Stimulated activated CD8-positive, alpha-beta memory T cell treated with anti-CD3 and anti-CD28 coated beads, Interleukin-4, amount 100 ng/mL, for 4 hours (primary cell): Measurements from ENCODE around the gene TREM2.
"Not testable (repeated sequence)": the region's sequence is repeated elsewhere in the genome, so short reads cannot be mapped to it uniquely, and the experiment has no call there.

Experiments
- DNase-seq, 2 donors: peaks; one replicate each; pipeline ENCODE4 v3.0.0-alpha.2; 2020; ENCODE audit warnings: low read depth in 2 of 2, low spot score in 1 of 2

TREM2 gene

DNA sequence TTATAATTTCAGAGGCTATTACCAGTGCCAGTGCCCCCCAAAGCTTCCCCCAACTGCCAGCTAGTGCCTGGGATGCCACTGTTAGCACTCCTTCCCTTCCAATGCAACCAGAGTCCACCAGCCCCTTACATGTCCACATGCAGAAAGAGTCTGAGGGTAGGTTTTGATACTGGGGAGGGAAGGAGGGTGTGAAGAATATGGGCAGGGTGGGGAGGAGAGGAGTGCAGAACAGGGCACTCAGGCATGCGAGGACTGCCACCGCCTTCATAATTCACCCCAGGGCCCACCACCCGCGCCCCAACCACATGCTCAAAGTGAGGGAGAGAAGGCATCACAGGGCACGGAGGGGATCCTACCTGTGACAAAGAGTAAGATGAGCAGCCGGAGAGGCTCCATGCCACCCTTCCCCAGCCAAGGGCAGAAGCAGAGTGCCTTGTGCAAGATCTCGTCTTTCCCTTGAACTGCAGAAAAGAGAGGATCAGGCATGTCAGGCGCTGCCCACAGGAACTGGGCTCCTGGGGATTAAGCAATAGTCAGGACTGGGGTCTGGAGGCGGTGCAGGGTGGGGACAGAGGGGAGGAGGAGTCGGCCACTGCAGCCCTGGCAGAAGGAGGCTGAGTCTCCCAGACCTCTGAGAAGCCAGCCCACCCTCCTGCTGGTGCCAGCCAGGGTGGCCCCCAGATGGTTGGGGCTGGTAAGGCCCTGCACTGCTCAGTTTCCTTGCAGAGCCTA is at the start of gene TREM2:
Gene TREM2 (minus strand): TSS at position 430 of the 732 bp plus-strand sequence. CDS start 34 bp downstream, at position 396.
- DNase-seq, result no peak

DNA sequence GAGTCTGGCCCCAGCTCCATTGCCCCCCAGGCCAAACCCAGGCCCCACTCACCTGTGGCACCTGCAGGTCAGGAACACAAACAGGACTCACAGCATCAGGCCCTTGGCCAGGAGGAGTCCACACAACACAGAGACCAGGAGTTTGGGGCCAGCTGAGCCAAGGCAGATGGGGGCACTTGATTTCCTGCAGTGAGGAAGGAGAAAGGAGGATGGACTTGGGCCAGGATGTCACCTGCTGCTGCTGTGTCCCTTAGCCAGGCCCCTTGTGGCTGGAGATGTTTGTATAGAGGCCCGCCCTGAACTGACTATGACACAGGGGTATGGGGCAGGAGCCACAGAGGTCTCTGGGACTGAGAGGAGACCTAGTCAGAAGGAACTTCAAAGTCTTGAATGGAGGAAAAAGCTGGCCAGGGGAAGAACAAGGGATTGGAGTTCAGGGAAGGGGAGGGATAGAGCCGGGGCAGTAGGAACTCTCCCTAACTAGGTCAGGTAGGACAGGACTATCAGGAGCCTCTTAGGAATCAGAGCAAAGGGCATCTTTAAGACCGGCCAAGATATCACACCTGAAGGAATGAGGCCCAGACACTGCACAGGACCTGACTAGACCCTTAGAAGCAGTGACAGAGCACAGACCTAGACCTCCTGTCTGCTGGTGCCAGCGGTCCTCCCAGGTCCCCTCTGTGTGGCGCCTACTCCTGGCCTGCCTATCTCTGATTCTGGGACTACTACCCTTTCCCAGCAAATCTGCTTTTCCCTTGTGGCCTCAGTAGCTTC is 46.8 kb upstream of the TREM2 start:
- DNase-seq, result no peak

DNA sequence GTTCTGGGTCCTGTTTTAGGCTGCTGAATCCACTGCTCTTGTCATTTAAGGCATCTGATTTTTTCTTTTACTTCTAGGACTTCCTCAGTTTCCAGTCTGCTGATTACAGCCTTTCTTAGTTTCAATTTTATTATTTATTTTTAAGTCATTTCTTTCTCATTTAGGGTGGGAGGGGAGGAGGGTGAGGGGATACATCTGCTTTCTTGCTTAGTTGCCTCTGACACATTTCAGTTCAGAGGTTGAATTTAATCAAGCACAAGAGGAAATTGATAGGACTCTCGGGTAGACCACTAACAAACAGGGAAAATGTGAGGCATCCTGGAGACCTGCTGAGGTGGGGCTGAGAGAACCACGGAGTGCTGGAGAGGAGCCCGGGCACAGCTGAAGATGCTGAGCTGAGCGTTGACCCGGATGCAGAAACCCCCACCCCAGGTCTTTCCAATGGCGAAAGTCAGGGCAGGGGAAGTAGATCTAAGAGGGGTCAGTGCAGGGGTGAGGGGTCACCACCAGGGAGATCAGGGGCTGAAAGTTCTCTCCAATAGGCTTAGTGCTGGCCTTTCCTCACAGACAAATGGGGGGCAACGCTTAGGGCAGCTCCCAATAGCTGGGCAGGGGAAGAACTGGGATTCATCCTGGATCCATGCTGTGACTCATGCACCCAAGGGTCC is 45.7 kb upstream of the TREM2 start:
- DNase-seq, result no peak

DNA sequence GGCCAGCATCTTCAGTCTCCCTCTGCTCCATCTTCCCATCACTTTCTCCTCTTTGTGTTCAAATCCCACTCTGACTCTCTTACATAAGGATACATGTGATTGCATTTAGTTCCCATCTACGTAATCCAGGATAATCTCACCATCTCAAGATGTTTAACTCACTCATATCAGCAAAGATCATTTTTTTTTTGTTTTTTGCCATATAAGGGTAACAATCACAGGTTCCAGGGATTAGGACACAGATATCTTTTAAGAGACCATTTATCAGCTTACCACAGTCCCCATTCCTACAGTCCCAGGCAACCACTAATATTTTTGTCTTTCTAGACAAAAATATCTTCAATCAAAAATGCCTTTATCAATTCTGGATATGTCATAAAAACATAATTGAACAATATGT is 41.2 kb upstream of the TREM2 start:
- no peak for DNase-seq

DNA sequence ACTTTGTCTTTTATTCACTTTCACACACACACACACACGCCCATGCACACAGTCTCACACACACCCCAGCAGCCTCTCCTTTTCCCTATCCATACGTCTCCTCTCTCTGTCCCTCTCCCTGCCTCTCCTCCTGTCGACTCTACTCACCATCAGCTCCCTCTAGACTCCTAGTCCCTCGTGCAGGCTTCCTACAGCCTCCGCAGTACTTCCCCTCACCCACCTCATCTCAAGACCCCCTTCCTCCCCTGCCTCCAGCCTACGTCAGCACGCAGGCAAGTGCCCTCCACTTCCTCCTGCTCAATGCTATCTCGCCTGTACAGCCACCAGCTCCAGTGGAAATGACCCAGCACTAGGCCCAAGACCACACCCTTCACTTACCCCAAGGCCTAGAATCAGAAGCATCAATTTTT is 38.9 kb upstream of the TREM2 start:
- no peak for DNase-seq

DNA sequence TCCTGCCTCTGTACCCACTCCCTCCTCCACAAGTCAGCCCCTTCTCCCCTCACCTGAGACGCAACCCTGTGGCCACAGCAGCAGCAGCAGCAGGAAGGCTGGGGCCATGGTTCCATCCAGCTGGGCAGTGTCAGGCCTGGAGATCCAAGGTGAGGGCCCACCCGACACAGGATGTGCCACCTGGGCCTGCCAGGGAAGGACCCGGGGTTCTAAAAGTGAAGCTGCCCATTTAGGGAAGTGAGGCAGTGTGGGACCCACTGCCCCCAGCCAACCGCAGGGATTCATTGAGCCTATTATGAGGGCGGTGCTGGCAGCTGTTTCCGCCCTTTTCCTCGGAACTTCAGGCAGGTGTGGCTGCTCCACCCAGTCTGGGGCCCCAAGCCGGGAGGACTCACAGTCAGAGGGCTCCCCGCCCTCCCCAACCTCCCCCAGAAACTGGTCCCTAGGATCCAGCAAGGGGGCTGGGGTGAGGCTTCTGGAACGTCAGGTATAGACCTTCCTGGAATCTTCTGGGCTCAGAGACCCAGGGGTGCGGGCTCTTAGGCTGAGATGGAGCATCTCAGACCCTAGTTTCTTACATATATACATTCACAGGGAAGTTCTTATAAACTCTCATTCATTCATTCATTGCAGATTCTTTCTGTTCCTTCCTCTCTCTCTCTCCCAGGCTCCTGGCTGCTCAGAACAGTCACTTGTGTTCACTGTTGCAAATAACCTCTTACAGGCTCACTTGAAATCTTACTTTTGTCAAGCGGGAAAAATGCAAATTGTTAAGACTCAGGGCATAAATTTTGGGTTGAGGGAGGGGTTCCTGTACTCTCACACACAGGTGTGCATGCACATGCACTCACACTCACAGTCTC is 38.2 kb upstream of the TREM2 start, which contains the start of gene TREML2:
Gene TREML2 (minus strand): TSS at position 249 of the 863 bp plus-strand sequence. CDS start 141 bp downstream, at position 108.
- DNase-seq, result no peak

DNA sequence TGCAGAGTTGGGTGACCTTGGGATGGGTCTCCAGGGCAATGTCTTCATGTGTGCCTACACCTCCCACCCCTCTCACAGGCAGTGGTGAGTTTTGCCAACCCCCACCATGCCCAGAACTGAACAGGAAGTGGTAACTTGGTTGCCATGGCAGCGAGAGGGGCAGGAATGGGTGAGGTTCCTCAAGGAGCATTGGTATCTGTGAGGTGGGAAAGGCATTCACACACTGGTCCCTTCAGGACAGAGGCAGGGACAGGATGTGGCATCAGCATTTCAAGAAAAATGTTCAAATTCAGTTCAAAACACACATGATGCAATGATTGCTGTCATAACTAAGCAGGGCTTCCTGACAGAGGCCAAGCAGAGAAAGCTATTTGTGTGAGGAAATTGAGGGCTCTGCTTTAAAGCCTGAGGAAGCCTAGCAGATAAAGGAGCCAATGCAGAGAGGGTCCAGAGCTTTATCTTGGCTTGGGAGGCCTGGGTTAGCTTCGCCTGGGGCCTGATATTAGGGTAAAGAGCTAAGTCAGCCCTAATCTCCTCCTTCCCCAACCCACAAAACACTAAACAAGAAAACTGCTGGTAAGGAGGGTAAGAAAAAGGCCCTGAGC is 37.5 kb upstream of the TREM2 start:
- DNase-seq, result no peak

DNA sequence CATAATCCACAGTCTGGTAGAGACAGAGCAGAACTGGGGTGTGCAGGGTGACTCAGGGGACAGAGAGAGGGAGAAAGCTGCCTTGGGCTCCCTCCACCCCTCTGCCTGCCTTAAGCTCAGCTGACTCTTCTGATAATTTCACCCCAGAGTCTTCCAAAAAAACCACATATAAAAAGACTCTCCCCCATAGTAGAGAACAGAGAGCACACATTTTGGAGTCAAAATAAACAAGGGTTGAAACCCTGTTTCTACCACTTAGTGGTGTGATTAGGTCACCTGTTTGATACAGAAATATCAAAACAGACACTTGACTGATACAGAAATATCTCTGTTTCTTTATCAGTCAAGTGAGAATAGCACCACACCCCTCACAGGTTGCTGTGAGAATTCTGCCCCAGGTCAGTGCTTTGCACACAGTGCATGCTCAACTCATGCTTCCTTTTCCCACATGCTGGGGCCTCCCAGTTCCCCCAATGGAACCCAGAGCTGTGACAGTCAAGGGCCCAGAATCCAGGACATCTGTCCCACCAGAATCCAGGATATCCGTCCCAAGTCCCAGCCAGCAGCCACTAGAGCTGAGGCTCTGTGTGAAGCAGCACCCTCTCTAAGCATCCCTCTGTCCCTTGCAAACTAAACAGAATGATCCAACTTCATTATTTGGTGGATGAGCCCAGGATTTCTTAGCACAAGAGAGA is 36.8 kb upstream of the TREM2 start:
- no peak for DNase-seq

DNA sequence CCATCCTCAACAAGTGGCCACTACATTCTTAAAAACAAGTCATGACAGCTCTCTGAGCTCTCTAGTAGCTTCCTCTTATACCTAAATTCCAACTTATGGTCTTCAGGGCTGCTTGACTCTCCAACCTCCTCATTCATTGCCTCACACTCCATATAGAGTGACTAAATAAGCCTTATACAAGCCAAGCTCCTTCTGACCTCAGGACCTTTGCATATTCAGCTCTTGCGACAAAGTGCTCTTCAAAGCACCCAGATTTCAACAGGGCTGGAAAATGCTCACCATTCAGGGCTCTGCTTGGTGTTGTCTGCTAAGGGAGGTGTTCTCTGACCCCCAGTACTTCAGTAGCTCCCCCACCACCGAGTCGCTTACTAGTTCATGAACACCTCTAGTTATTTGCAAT is 34.3 kb upstream of the TREM2 start:
- no peak for DNase-seq

DNA sequence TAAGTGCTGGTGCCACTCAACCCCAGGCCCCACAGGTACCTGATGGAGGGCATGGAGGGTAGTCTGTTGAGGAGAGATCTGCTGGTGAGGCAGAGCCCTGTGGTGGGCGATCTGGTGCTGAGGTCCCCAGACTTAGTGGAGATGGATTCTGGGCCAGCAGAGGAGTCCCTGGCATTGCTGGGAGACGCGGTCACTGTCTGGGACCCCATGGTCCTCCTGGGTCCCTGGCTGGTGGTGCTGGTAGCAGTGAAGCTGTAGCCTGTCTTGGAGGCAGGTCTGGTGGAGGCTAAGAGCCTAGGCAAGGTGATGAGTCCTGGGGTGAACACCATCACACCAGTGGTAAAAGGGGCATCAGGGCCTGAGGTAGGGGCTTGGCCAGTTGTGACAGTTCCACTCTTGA is 31.5 kb upstream of the TREM2 start:
- no peak for DNase-seq

DNA sequence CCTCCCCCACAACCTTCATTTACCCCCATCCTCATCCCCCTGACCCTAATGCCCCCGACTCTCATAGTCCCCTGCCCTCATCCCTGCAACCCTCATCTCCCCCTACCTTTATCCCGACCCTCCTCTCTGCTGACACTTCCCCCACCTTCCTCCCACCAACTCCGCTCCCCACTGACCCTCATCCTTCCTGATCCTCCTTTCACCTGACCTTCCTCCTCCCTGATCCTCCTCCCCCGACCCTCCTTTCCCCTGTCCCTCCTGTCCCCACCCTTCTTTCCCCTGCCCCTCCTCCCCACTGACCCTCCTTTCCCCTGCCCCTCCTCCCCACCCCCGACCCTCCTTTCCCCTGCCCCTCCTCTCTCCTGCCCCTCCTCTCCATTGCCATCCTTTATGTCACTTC is 31.0 kb upstream of the TREM2 start:
- DNase-seq, result no peak

DNA sequence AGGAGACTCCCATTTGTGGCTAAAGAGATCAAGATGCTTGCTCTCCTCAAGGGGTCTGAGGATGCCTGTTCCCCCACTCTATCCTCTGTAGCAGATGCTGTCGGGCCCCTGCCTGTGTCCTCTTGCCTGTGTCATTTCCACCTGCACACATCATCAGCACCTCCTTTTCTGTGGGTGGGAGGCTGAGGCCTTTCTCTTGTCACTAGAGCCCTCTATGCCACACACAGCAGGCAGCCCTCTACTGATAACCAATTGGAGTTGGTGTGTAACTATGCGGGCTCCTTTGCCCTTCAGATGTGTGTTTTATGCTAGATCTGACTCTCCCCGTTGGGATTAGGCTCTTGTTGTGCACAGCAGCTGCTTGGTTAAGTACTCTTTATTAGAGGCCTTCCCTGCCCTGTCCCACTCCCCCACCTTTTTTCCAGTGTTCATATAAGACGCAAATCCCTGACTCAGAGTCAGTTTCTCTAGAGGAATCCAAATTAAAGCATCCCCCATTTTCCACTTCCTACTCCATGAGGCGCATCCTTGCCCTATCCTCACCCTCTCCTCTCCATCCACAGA is 30.3 kb upstream of the TREM2 start:
- no peak for DNase-seq

DNA sequence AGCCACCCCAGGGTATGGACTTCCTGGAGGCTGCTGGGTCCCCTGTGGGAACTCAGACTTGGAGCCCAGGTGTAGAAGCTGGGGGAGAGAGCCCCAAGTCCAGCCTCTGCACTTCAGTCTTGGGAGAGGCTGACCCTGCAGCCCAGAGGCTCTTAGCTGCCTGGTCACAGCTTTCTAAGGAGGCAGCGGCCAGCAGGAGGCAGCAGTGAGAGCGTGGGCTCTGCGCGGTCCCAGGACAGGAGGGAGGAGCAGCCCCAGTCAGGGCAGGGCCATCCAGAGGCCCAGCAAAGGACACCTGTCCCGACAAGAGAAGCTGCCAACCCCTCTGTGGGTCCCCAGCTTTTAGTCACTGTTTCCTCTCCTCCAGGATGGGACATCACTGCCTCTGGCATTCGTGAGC is 28.7 kb upstream of the TREM2 start:
- DNase-seq, result no peak

DNA sequence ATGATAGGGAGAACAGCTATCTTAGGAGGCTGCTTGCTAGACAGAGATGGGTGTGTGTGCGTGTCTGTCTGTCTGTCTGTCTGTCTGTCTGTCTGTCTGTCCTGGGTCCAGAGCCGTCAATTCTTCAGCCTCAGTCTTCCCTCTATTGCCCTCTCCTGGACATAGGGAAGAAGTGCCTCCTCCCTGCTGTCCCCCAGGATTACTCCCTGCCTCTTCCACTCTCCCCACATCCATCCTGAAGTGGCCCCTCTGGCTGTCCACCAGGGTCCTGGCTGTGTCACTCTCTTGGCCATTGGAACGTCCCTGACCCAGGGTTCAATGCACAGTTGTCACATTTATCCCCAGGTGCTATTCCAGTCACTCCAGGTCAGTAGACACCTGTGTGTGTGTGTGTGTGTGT is 27.9 kb upstream of the TREM2 start:
- no peak for DNase-seq

DNA sequence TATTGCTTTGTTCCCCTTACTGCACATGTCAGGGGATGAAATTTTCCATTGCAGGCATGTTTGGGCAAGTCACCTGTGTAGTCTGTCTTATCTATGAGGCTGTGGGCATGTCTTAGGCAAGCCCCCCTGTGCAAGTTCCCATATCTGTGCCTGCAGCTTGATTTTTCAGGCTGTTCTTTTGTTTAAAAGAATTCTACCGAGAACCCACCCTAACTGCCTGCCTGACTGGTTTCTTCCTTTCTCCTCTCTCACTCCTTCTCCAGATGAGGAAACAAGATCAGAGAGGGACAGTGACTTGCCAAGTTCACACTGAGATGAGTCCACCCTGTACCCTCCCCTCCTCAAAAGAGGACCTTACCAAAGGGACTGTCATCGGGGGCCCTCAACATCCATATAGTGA is 27.1 kb upstream of the TREM2 start:
- DNase-seq, result no peak

DNA sequence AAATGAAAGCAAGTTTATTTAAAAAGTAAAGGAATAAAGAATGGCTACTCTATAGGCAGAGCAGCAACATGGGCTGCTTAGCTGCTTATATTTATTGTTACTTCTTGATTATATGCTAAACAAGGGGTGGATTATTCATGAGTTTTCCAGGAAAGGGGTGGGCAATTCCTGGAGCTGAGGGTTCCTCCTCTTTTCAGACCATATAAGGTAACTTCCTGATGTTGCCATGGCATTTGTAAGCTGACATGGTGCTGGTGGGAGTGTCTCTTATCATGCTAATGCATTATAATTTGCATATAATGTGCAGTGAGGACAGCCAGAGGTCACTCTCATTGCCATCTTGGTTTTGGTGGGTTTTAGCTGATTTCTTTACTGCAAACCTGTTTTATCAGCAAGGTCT is 26.1 kb upstream of the TREM2 start:
- DNase-seq, result not testable (repeated sequence)

DNA sequence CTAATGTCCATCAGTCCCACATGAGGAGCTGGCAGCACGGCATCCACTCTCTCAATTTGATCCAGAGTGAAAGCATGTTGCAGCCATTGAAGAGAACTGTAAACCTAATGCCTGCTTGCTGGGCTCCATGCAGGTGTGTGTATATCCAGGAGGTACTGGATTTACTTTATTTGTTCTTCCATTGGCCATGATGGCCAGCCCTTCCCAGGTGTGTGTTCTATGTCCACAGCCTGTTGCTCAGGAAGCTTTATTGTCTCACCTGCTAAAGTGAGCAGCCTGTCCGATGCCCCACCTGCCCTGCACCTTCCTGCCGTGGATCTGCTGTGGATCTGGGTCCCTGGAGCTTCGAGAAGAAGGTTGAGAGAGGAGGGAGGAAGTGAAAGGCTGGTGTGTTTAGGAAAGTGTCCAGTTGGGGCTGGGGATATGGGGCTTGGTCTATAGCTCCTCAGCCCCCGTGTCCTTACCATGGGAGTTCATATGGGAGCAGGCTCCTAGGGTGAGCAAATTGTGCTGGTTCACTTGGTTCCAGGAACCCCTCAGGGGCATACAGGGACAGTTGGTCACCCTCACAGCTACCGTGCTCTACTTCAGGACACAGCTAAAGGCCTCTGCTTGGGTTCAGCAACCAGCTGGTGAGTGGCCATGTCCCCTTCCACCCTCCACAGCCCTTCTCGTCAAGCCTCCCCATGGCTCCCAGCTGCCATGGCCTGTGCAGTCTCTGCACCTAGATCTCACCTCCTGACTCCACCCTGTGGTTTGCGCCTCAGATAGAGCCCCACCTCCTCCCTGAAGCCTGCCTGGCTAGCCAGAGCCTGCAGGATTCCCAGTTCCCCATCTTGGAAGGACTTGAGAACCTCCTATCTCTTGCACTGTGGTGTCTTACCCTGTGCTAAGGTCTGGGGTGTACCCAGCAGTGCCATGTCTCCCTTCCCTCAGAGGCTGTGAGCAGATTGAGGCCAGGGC is 25.3 kb upstream of the TREM2 start:
- DNase-seq, result no peak

DNA sequence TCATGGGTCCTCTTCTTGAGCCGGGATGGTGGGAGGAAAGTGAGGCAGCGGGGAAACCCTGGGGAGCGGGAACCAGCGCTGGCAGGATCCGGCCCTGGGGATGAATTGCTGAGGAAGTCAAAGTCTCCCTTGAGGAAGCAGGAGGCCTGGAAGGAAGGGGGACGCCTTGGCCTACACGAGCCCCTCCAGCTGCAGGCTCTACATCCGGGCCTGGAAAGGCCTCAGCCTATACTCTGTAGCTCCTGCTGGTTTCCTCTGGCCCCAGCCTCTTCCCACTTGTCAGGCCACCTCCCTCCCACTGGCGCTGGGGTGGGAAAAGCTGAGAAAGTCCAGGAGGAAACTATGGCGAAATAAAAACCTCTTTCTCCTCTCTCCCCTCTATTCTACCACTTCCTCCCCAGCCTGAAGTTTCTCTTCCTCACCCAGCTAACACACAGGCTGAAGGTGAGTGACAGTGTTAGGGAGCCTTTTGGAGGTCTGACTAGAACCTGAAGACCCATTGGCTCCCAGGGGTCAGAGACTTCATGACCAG is 23.2 kb upstream of the TREM2 start:
- DNase-seq, result no peak
